Astrocyte (in vitro differentiated cells and primary cell): ENCODE data around the gene CCR6.

Source experiments
- CTCF ChIP-seq: IDR thresholded peaks from 2 replicates; pipeline ENCODE4 v1.5.1; 2011; ENCODE audit warnings: low read depth, mild to moderate bottlenecking, inconsistent platforms, low read length, moderate library complexity; ENCODE audit not compliant: insufficient read depth
- EZH2 ChIP-seq: IDR thresholded peaks from 2 replicates; pipeline ENCODE4 v1.6.1; 2012; ENCODE audit warnings: mild to moderate bottlenecking, low read length, inconsistent platforms; ENCODE audit not compliant: insufficient read depth

DNA sequence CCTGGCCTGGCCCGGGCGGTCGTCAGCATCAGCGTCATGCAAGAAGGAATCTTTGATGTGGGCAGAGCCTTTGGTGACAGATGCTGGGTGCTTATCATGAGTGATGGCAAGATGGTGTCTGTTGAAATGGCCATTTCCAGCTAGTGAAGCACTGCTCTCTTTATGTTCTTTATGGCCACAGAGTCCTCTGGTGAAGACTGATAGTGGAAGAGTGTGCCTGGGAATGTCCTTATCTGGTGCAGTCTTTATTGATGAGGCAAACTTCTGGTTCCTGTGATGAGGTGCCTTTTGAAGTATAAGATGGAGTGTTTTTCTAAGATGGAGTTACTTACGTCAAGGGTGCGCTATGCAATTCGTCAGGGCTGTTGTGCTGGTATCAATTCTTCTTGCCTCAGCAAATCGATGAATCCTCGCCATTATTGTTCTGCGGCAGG, 22.6 kb upstream of the CCR6 start:
- TF ChIP-seq CTCF, result no peak
- TF ChIP-seq EZH2, result no peak
